Posterior cingulate gyrus (tissue), 11 donors: ENCODE data around the gene SMARCA2.

ENCODE experiments used
- DNase-seq, 10 donors: peaks; one replicate each; pipeline versions ENCODE4 v3.0.0 to v3.0.0-alpha.2; 2020 to 2021; ENCODE audit warnings: mixed read lengths in 3 of 10
- intact Hi-C: fragments of 100-400 bp; cut with DNase I; formaldehyde crosslinking; loops from one replicate; pipeline ENCODE4 v1.15.1; 2023

The SMARCA2 gene

GRCh38 chr9:2036844-2037243 is 21.7 kb downstream of the SMARCA2 start:
- intact Hi-C loops = no loop called here
- DNase-seq = no peak

- peak in 3 of 10 donors; percentile 58 to 63 (median 63) for DNase-seq
- intact Hi-C loops = no loop called here
These were observed 24.4 kb downstream of the SMARCA2 start for GRCh38 chr9:2039294-2040180.

- no peak for DNase-seq
- intact Hi-C loops = no loop called here
These were observed 25.7 kb downstream of the SMARCA2 start for GRCh38 chr9:2040828-2041227.

- intact Hi-C loops = no loop called here
- DNase-seq = no peak
These were observed 26.6 kb downstream of the SMARCA2 start for GRCh38 chr9:2041736-2042135.

GRCh38 chr9:2043243-2043642 is 28.1 kb downstream of the SMARCA2 start:
- intact Hi-C loops = no loop called here

GRCh38 chr9:2043881-2044462 is 28.8 kb downstream of the SMARCA2 start:
- no peak for DNase-seq
- intact Hi-C loops = no loop called here

More at GRCh38 chr9:2043243-2043642, 28.1 kb downstream of the SMARCA2 start:
- no peak for DNase-seq

GRCh38 chr9:2047144-2047671 is 32.1 kb downstream of the SMARCA2 start:
- intact Hi-C loops = no loop called here
- peak in 2 of 10 donors; percentile 52 to 80 for DNase-seq

- intact Hi-C loops = no loop called here
- DNase-seq = no peak
These were observed 32.8 kb downstream of the SMARCA2 start for GRCh38 chr9:2047916-2048315.

- intact Hi-C loops = loop anchor here (5.0 kb wide), 1 partner anchor 33 kb away; the partner anchor contains the start of gene SMARCA2
- DNase-seq = no peak
These were observed 35.1 kb downstream of the SMARCA2 start for GRCh38 chr9:2050236-2050635.

GRCh38 chr9:2053883-2054845 is 39.0 kb downstream of the SMARCA2 start:
- intact Hi-C loops = loop anchor here (5.0 kb wide), 1 partner anchor 37 kb away; the partner anchor contains the start of gene SMARCA2
- DNase-seq = peak in 6 of 10 donors; percentile 24 to 84 (median 41)

- no peak for DNase-seq
- intact Hi-C loops = no loop called here
These were observed 40.1 kb downstream of the SMARCA2 start for GRCh38 chr9:2055203-2055658.

GRCh38 chr9:2059274-2059929 is 44.3 kb downstream of the SMARCA2 start:
- no peak for DNase-seq
- intact Hi-C loops = no loop called here

GRCh38 chr9:2060424-2060823 is 45.3 kb downstream of the SMARCA2 start:
- intact Hi-C loops = no loop called here

GRCh38 chr9:2065704-2066103 is 50.6 kb downstream of the SMARCA2 start:
- intact Hi-C loops = no loop called here
- no peak for DNase-seq

More at GRCh38 chr9:2060424-2060823, 45.3 kb downstream of the SMARCA2 start:
- peak in 1 of 10 donors; percentile 72 for DNase-seq

- intact Hi-C loops = no loop called here
- no peak for DNase-seq
These were observed 51.4 kb downstream of the SMARCA2 start for GRCh38 chr9:2066312-2067273.

GRCh38 chr9:2072752-2073405 is 57.7 kb downstream of the SMARCA2 start:
- intact Hi-C loops = loop anchor here (10.0 kb wide), 1 partner anchor 128 kb away; no protein-coding TSS in a partner anchor
- no peak for DNase-seq

- no peak for DNase-seq
- intact Hi-C loops = no loop called here
These were observed 67.6 kb downstream of the SMARCA2 start for GRCh38 chr9:2082772-2083171.

- peak in 6 of 10 donors; percentile 27 to 86 (median 62) for DNase-seq
- intact Hi-C loops = no loop called here
These were observed 68.3 kb downstream of the SMARCA2 start for GRCh38 chr9:2083479-2083878.
